K562 (cell line): ENCODE measurements around the gene HAPLN3. TPM values are rescaled to one million over a fixed set of nuclear protein-coding genes. Genes with fewer than 3 reads are reported as not detected.

Experiments used
- ATAC-seq: fragments of 200-7000 bp; cut with Tn5 transposase; 3 replicates; pipeline ENCODE4 v1.9.1; 2020; ENCODE audit warnings: moderate library complexity
- BruUV-seq: library from RNA; stranded (reverse); fragments of 400-500 nt; replicated peaks from 2 replicates; lab custom pipeline; 2021; lab: Mats Ljungman, UMichigan
- CTCF ChIA-PET: fragments of 300-600 bp; formaldehyde crosslinking; extraction: SDS; loops from one replicate; lab custom pipeline; 2021; ENCODE audit warnings: low intra/inter-chr PET ratio; lab: Yijun Ruan, JAX
- POLR2A ChIA-PET: fragments of 300-600, 350-650 bp; sonication (Branson Sonifier 250); formaldehyde crosslinking; extraction: SDS; loops from one replicate; lab custom pipeline; 2021; ENCODE audit warnings: antibody characterized with exemption, inconsistent platforms; lab: Yijun Ruan, JAX
- DNase-seq, 4 experiments: peaks; one replicate each; pipeline versions ENCODE4 v3.0.0 to v3.0.0-alpha.2; 2011 to 2018; ENCODE audit warnings: low spot score in 3 of 4, mixed read lengths in 3 of 4; ENCODE audit errors: extremely low read depth in 1 of 4
- FAIRE-seq: peaks from 2 replicates; lab custom pipeline; 2011; peaks lifted over from hg19 to GRCh38; lab: Jason Lieb, UNC
- H2AFZ ChIP-seq: 2 replicates; pipeline ENCODE4 v1.6.0; 2011; ENCODE audit warnings: low read depth, low read length, control low read depth, inconsistent platforms
- H3K27ac ChIP-seq: fragments of 200-600 bp; 3 replicates; pipeline ENCODE4 v1.8.0; 2011; ENCODE audit warnings: low read depth, mild to moderate bottlenecking, control low read depth, inconsistent platforms, low read length, moderate library complexity, mixed read lengths; ENCODE audit errors: extremely low read depth
- H3K27me3 ChIP-seq, 2 experiments: fragments of 300-600 bp in 1 of 2; 2 replicates in 1 of 2; 3 replicates in 1 of 2; pipeline versions ENCODE4 v1.6.0 to v1.8.0; 2011; ENCODE audit warnings: inconsistent platforms in 2 of 2, low read length in 2 of 2, mild to moderate bottlenecking in 1 of 2, mixed read lengths in 1 of 2, moderate library complexity in 1 of 2; ENCODE audit not compliant: control insufficient read depth in 2 of 2, insufficient read depth in 2 of 2
- H3K36me3 ChIP-seq: fragments of 300-600 bp; 3 replicates; pipeline ENCODE4 v1.8.0; 2011; ENCODE audit warnings: mild to moderate bottlenecking, low read length, inconsistent platforms; ENCODE audit not compliant: control insufficient read depth, insufficient read depth
- H3K4me1 ChIP-seq, 2 experiments: fragments of 200-600 bp in 1 of 2; replicated peaks in 1 of 2; 2 replicates in 1 of 2; 3 replicates in 1 of 2; pipeline versions ENCODE4 v1.5.1 to v1.8.0; 2011; ENCODE audit warnings: inconsistent platforms in 2 of 2, low read length in 2 of 2, mild to moderate bottlenecking in 1 of 2, mixed read lengths in 1 of 2, moderate library complexity in 1 of 2; ENCODE audit not compliant: control insufficient read depth in 2 of 2, insufficient read depth in 2 of 2
- H3K4me2 ChIP-seq: 2 replicates; pipeline ENCODE4 v1.6.1; 2011; ENCODE audit warnings: low read length, control low read depth, inconsistent platforms, mixed read lengths; ENCODE audit not compliant: insufficient read depth
- H3K4me3 ChIP-seq: fragments of 200-600 bp; sonication (generic), shearing (Covaris generic); 2 replicates; pipeline ENCODE4 v1.5.1; 2016; ENCODE audit warnings: control low read depth, inconsistent platforms
- H3K79me2 ChIP-seq: fragments of 200-600 bp; 3 replicates; pipeline ENCODE4 v1.8.0; 2011; ENCODE audit warnings: low read length, inconsistent platforms; ENCODE audit not compliant: control insufficient read depth, insufficient read depth
- H3K9ac ChIP-seq, 2 experiments: 2 replicates each; pipeline versions ENCODE4 v1.6.0 to v1.6.1; 2011; ENCODE audit warnings: low read depth in 2 of 2, low read length in 2 of 2, control low read depth in 1 of 2, inconsistent platforms in 1 of 2, mild to moderate bottlenecking in 1 of 2, mixed read lengths in 1 of 2; ENCODE audit not compliant: insufficient read depth in 1 of 2
- H3K9me1 ChIP-seq: one replicate; pipeline ENCODE4 v1.6.0; 2011; ENCODE audit warnings: inconsistent platforms, mild to moderate bottlenecking, low read length, moderate library complexity; ENCODE audit not compliant: control insufficient read depth, insufficient read depth
- H3K9me3 ChIP-seq: replicated peaks from 2 replicates; pipeline ENCODE4 v1.5.1; 2011; ENCODE audit warnings: low read depth, low read length, inconsistent platforms; ENCODE audit not compliant: control insufficient read depth, insufficient read depth
- H4K20me1 ChIP-seq: replicated peaks from 2 replicates; pipeline ENCODE4 v1.6.1; 2011; ENCODE audit warnings: low read length, inconsistent platforms, mixed read lengths; ENCODE audit not compliant: control insufficient read depth, insufficient read depth
- ATF2 ChIP-seq: sonication (generic); formaldehyde crosslinking; IDR thresholded peaks from 2 replicates; pipeline ENCODE4 v1.8.1; 2022; ENCODE audit warnings: missing genetic modification reagents
- KLF16 ChIP-seq: IDR thresholded peaks from 2 replicates; pipeline ENCODE4 v1.6.1; 2016; ENCODE audit warnings: antibody characterized with exemption
- L3MBTL2 ChIP-seq: fragments of 450-650 bp; IDR thresholded peaks from 2 replicates; pipeline ENCODE4 v1.6.1; 2016; ENCODE audit warnings: mild to moderate bottlenecking, moderate library complexity
- MITF ChIP-seq: IDR thresholded peaks from 2 replicates; pipeline ENCODE4 v1.6.1; 2014; ENCODE audit warnings: antibody characterized with exemption
- PCBP1 ChIP-seq: fragments of 200-400 bp; formaldehyde crosslinking; IDR thresholded peaks from 2 replicates; pipeline ENCODE4 v1.6.1; 2018; ENCODE audit warnings: mild to moderate bottlenecking, low read depth, low read length; ENCODE audit not compliant: poor library complexity, severe bottlenecking
- SETDB1 ChIP-seq: IDR thresholded peaks from one replicate; pipeline ENCODE4 v1.6.1; 2012; ENCODE audit warnings: low read length, control low read depth, inconsistent platforms
- YY1 ChIP-seq, 3 experiments: IDR thresholded peaks; 2 replicates each; pipeline ENCODE4 v1.6.1; 2011; ENCODE audit warnings: low read length in 2 of 3, mild to moderate bottlenecking in 2 of 3, moderate library complexity in 2 of 3, borderline replicate concordance in 1 of 3, control low read depth in 1 of 3, low read depth in 1 of 3; ENCODE audit not compliant: insufficient read depth in 3 of 3, insufficient replicate concordance in 2 of 3, control insufficient read depth in 1 of 3, insufficient read length in 1 of 3; ENCODE audit errors: extremely low read depth in 1 of 3
- WGBS: fragments of 100-300 bp; shearing (Covaris generic); methylation state at CpG from one replicate; pipeline ENCODE4 v1.1.6; 2016; ENCODE audit warnings: low coverage, mixed read lengths; ENCODE audit not compliant: insufficient coverage; ENCODE audit errors: missing lambda C conversion rate; 5-methylcytosine and 5-hydroxymethylcytosine counted together
- in situ Hi-C: fragments of 300-500 bp; cut with MboI; formaldehyde crosslinking; loops from 4 replicates; pipeline ENCODE4 v1.15.0; 2018; ENCODE audit warnings: inconsistent platforms, mixed read lengths
- intact Hi-C: fragments of 100-400 bp; cut with micrococcal nuclease; formaldehyde crosslinking; loops from 2 replicates; pipeline ENCODE4 v1.14.2; 2022
- polyA plus RNA-seq, 8 experiments: library from polyadenylated mRNA; depleted of rRNA in 4 of 8; stranded (reverse) in 5 of 8; unstranded in 3 of 8; fragments of >200 nt; fragmentation: Nextera tagmentation in 2 of 8; fragmentation: Illumina TruSeq in 1 of 8; extraction: Ambion mirVana in 2 of 8; extraction: Trizol in 1 of 8; gene quantifications; 2 replicates each; pipeline versions ENCODE4 v1.2.1 to v1.2.3, GENCODE V29; 2011 to 2014; ENCODE audit warnings: inconsistent platforms in 1 of 8, missing spikeins in 1 of 8
- total RNA-seq, 7 experiments: library from RNA; depleted of rRNA in 6 of 7; stranded (reverse); fragments of >200 nt in 6 of 7; fragmentation: Illumina TruSeq in 2 of 7; extraction: Trizol in 2 of 7; gene quantifications; 2 replicates each; pipeline versions ENCODE4 v1.2.1 to v1.2.3, GENCODE V29; 2011 to 2021; ENCODE audit warnings: low replicate concordance in 1 of 7

Gene HAPLN3
- total and polyA plus RNA-seq, 9 of the 15 experiments (the other 6 are each of a cell fraction or from before 2014, with no cell fraction given) = 0.04 to 2.4 (median 0.65) TPM

- TF ChIP-seq ATF2 (CRISPR knock-in tag) (no peak), L3MBTL2 (no peak), PCBP1 (no peak), SETDB1 (no peak), MITF (no peak)
These were observed 12.6 kb downstream of the HAPLN3 start (continued) for GRCh38 chr15:88882785-88883184.

GRCh38 chr15:88881775-88882174, 13.6 kb downstream of the HAPLN3 start:
- CTCF ChIA-PET = no interaction called here
- no TSS peak for BruUV-seq
- ATAC-seq = no peak

More at GRCh38 chr15:88881775-88882174, 13.6 kb downstream of the HAPLN3 start:
- intact Hi-C loops (no loop called here), in situ Hi-C loops (loop anchor here (10.0 kb wide), 1 partner anchor 293 kb away; no protein-coding TSS in a partner anchor)
- H3K9me1 ChIP-seq = no peaks in the 10 kb centered on the region
- 41% methylated on average over 3 of the region's 3 CpGs for WGBS
- H3K4me1 ChIP-seq = peaks cover under 1 to 25% of the 10 kb centered on the region in 2 experiments; a peak in 4 of 5 replicates
- H4K20me1 ChIP-seq = peaks cover 3% of the 10 kb centered on the region; the same call in 1 of the 2 replicates
- no peak overlapping the region for H2AFZ ChIP-seq
- no peaks in the 10 kb centered on the region for H3K36me3 ChIP-seq
- no peak overlapping the region for H3K27ac ChIP-seq
- no peaks in the 10 kb centered on the region for H3K9me3 ChIP-seq
- no peaks in the 10 kb centered on the region for H3K79me2 ChIP-seq
- FAIRE-seq (no peak), DNase-seq (no peak)
- no peak overlapping the region for H3K9ac ChIP-seq
- no peak overlapping the region for H3K4me3 ChIP-seq
- H3K4me2 ChIP-seq = no peak overlapping the region
- POLR2A ChIA-PET = no interaction called here
- TF ChIP-seq YY1 (IDR thresholded peaks at IDR 0.05; ENCODE audit: borderline replicate concordance in 1 of 3, control insufficient read depth in 1 of 3, extremely low read depth in 1 of 3, insufficient read depth in 3 of 3, insufficient read length in 1 of 3, insufficient replicate concordance in 2 of 3, low read depth in 1 of 3, low read length in 2 of 3) (peak in 1 of 3 experiments; percentile 38), KLF16 (no peak)
- peaks cover 0 to 15% of the 10 kb centered on the region in 2 experiments; a peak in 2 of 5 replicates for H3K27me3 ChIP-seq
